Measurements from ENCODE around the gene LMAN1.

The LMAN1 gene

GRCh38 chr18:59354731-59355130 is 4.3 kb downstream of the LMAN1 start:
- Histone ChIP-seq H3K4me1 (no peaks in the 10 kb centered on the region; the same call in 1 of the 2 replicates), H3K36me3 (peaks cover 30% of the 10 kb centered on the region), H3K9me3 (no peaks in the 10 kb centered on the region), H3K4me3 (ENCODE audit: low read depth, low read length) (no peak overlapping the region), H3K27me3 (no peaks in the 10 kb centered on the region)
- no peak for TF ChIP-seq CTCF (IDR thresholded peaks at IDR 0.05; ENCODE audit: low read depth, low read length)
- no peak for DNase-seq

DNA sequence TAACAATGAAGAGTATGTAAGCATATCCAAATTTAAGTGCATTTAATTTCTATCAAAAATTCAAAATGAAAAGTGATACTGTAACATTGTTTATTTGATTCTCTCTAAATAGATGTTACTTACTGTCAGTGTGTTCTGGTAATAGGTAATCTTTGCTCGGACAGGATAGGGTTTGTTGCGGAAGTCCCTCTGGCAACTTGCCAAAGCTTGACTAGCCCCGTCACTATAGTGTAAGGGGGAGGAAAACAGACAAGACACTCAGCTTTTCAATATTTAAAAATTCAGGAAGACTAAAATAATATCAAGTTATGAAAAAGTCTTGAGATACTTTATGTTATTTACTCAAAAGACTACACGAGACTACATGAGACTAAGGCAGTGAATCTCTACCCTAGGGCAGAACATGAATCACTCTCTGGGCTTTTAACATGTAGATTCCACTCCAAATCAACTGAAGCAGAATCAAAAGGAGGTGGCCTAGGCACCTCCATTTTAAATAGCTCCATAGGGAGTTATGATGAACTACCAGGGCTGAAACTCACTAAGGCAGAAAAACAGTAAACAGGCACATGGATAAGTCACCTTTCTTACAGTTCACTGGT is 5.9 kb downstream of the LMAN1 start:
- Histone ChIP-seq H3K4me1 (no peaks in the 10 kb centered on the region; the same call in 1 of the 2 replicates), H3K9me3 (no peaks in the 10 kb centered on the region), H3K4me3 (ENCODE audit: low read depth, low read length) (no peak overlapping the region), H3K36me3 (peaks cover 36% of the 10 kb centered on the region), H3K27me3 (no peaks in the 10 kb centered on the region)
- no peak for TF ChIP-seq CTCF (IDR thresholded peaks at IDR 0.05; ENCODE audit: low read depth, low read length)
- DNase-seq = peak; percentile 18

DNA sequence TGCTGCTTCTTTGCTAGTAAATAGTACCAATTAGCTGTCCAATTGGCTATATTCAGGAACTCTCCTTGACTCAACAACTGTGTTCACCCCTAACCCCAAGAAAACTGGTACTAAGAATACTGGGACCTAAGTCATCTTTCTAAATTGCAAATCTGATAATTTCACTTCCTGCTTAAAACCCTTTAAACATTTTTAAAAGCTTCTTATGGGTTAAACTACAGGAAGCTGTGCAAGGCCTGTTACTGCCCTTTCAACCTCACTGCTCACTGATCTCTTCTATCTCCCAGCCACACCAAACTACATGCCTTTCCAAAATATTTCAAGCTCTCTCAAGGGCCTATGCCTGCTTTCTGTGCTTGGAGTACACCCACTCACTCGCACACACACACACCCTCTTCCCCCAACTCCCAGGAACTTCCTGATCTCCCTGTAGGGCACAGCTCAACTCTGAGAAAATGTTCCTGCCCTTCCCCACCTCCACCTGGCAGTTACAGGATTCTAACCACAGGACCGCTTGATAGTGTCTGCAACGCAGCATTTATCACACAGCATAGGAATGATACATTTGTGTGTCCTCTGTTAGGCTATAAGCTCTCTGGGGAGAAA is 6.7 kb downstream of the LMAN1 start:
- H3K27me3 ChIP-seq = no peaks in the 10 kb centered on the region
- H3K9me3 ChIP-seq = no peaks in the 10 kb centered on the region
- peaks cover 36% of the 10 kb centered on the region for H3K36me3 ChIP-seq
- H3K4me1 ChIP-seq = no peaks in the 10 kb centered on the region; the same call in 1 of the 2 replicates
- no peak for DNase-seq
- no peak overlapping the region for H3K4me3 ChIP-seq (ENCODE audit: low read depth, low read length)
- TF ChIP-seq CTCF (IDR thresholded peaks at IDR 0.05; ENCODE audit: low read depth, low read length) = no peak

DNA sequence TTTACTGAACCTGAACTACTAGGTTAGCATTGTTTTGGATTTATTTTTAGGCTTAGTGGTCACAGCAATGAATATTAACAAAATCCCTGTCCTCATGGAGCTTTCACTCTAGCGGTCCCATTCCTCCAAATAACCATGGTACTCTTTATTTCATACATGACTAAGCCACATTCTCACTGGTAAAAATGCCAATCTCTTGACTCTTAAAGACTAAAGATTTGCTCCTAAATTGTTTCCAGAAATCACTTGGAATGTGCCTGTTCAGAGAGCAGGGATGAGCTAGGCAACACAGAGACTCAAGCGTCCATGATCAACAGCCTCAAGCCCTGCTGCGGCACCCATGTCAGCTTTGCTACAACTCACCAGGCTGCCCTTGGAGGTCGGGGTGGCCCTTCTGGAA is 13.5 kb downstream of the LMAN1 start:
- no peak for DNase-seq
- H3K36me3 ChIP-seq = peaks cover 29% of the 10 kb centered on the region

GRCh38 chr18:59344996-59345395 is 14.1 kb downstream of the LMAN1 start:
- DNase-seq = no peak
- Histone ChIP-seq H3K36me3 (peaks cover 29% of the 10 kb centered on the region), H3K4me1 (no peaks in the 10 kb centered on the region), H3K4me3 (ENCODE audit: low read depth, low read length) (no peak overlapping the region), H3K27me3 (no peaks in the 10 kb centered on the region), H3K9me3 (no peaks in the 10 kb centered on the region)
- TF ChIP-seq CTCF (IDR thresholded peaks at IDR 0.05; ENCODE audit: low read depth, low read length) = no peak

More for the DNA sequence above, 13.5 kb downstream of the LMAN1 start:
- Histone ChIP-seq H3K9me3 (no peaks in the 10 kb centered on the region), H3K4me1 (no peaks in the 10 kb centered on the region), H3K4me3 (ENCODE audit: low read depth, low read length) (no peak overlapping the region), H3K27me3 (no peaks in the 10 kb centered on the region)
- TF ChIP-seq CTCF (IDR thresholded peaks at IDR 0.05; ENCODE audit: low read depth, low read length) = no peak

- Histone ChIP-seq H3K9me3 (no peaks in the 10 kb centered on the region), H3K4me3 (ENCODE audit: low read depth, low read length) (no peak overlapping the region), H3K4me1 (no peaks in the 10 kb centered on the region), H3K27me3 (no peaks in the 10 kb centered on the region), H3K36me3 (peaks cover 29% of the 10 kb centered on the region)
- no peak for DNase-seq
- no peak for TF ChIP-seq CTCF (IDR thresholded peaks at IDR 0.05; ENCODE audit: low read depth, low read length)
Observed at GRCh38 chr18:59343926-59344325, 15.1 kb downstream of the LMAN1 start.

Measured in BE2C (cell line).